Middle frontal gyrus (tissue), 1 donor: ENCODE measurements around the gene NKX2-8.
A peak's percentile ranks its signal among the peaks of the same experiment; 100 is the strongest.

Experiments used
- DNase-seq: peaks from one replicate; pipeline ENCODE4 v3.0.0-alpha.2; 2015; ENCODE audit warnings: low spot score; ENCODE audit errors: extremely low spot score

The NKX2-8 gene

DNA sequence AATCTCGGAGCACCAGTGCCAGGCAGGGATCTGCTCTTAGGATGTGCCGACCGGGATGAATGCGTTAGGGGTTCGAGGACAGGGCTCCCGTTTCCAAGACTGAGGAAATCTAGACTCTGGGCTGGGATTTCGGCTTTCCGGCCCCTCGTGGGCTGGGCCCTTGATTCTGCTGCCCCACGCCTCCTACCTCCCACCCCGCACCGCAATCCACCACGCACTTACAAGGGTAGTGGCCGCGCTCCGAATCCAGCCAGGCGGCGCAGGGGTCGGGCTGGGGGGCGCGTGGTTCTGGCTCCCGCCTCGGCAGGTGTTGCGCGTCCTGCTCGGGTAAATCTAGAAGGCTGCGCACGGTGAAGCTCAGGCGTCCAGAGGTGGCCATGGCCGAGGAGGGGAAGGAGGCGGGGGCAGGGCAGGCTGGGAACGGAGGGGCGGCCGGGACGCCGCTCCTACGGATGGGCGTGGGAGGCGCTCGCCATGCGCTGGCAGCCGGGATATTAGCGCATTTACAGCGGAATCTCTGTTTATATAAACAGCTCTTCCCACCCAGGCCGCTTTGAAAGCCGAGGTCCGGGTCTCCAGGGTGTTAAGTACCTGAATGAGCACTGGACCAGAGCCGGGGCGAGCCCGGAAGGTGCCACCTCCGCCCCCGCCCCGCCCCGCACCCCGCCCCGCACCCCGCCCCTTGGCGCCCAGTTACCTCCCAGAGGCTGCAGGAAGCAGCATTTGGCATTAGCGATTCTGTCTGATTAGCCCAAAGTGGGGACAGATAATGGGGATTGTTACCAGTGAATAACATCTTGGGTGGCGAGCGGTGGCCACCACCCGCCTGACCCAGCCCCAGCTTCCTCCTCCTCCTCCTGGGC, at the start of gene NKX2-8:
NKX2-8 (minus strand) TSS at position 604 of the 863 bp plus-strand sequence; CDS start at position 379, 225 bp downstream.
- DNase-seq, result no peak

DNA sequence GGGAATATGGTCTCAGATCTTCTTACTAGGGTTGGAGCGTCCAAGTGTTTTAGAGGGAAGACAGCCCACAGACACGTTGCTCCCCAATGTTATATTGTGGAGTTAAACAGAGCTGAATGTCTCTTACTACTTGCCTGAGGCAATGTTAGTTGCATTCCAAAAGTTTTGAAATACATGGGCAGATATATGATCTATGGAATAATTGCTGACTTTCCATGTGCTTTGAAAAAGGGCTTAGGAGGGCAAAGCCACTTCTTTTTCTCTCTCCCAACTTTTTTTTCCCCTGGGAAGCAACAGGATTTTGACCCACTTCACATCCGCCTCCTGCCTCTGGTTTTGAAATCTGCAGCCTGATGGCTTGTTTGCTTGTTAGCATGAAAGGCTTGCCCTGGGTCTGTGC, 45.6 kb upstream of the NKX2-8 start:
- no peak for DNase-seq

DNA sequence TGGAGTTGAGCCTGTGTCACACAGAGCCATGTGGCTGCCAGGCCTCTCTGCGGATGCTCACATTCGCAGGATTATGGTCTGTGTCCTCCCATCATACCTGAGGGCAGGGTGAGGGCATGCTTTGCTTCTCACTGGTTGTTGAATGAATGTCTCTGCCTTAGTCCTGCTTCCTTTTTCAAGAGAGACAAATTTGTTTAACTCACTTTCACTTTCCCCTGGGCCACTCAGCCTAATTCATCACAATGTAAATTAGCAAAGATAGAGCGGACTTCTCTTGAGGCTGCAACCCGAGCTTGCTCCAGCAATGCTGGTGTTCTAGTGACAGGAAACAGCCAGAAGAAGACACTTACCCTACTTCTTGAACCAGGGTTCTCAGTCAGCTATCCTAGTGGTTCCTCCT, 43.7 kb upstream of the NKX2-8 start:
- DNase-seq, result no peak

DNA sequence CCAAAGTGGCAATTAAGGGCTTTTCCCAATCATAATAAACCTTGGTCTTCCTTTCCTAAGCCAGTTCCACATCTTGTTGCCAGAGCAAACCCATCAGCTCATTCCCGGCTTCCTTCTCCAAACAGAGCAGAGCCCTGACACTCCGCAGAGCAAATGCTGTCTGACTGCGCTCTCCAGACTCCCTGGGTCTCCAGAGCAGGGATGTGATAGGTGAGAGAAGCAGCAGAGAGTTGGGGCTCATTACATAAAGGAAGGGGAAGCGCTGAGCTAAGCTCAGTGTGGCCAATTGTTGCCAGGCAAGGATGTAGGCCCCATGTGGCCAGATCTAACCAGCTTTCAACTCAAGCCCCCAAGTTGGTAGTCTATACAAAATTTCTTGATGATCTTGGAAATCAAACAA, 43.0 kb upstream of the NKX2-8 start:
- DNase-seq, result no peak

- no peak for DNase-seq
These were observed 42.6 kb upstream of the NKX2-8 start for GRCh38 chr14:36625014-36625413.

GRCh38 chr14:36619853-36620252, 37.4 kb upstream of the NKX2-8 start:
- DNase-seq, result no peak

GRCh38 chr14:36619131-36619530, 36.7 kb upstream of the NKX2-8 start:
- no peak for DNase-seq

DNA sequence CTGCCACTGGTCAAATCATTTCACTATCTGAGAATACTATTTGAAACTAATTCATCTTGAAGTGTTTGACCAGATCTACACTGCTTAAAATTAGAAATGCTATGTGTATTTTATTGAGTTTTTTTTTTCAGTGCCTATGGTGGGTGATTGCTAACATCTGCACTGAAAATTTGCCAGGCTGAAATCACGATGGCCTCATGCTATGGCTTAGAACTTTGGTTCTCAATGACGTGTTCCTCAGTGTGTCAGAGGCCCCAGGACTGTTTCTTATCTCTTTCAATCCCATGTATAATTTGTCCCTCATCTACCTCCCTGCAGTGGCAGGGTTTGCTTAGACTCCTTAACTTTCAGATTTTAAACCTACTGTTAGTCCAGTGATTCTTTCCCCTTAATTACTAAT, 36.2 kb upstream of the NKX2-8 start:
- no peak for DNase-seq

DNA sequence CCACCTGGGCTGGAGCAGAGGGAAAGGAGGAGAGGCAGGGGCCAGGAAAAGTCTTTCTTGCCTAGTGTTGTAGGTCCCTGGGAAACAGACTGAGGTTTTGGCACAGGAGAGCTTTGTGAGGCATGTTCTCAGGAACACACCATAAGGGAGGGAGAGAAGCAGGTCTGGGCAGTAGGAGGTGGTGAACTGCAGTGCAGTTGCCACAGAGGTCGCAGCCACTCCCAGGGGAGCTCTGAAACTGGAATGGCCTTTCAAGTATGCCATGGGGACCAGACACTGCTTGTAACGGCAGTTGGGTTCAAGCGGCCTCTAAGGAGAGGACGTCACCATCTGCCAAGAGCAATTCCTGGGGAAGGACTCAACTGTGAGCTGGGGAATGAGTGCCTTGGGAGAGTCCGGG, 35.4 kb upstream of the NKX2-8 start:
- no peak for DNase-seq

- DNase-seq, result no peak
These were observed 23.1 kb upstream of the NKX2-8 start for GRCh38 chr14:36605506-36605857.

- peak; percentile 46 for DNase-seq
These were observed 22.5 kb upstream of the NKX2-8 start for GRCh38 chr14:36604757-36605505.

- DNase-seq, result no peak
These were observed 18.0 kb upstream of the NKX2-8 start for GRCh38 chr14:36600431-36600830.

GRCh38 chr14:36591482-36591881, 9.1 kb upstream of the NKX2-8 start:
- DNase-seq, result no peak

- DNase-seq, result no peak
These were observed 6.4 kb upstream of the NKX2-8 start for GRCh38 chr14:36588788-36589187.

GRCh38 chr14:36588119-36588518, 5.7 kb upstream of the NKX2-8 start:
- no peak for DNase-seq

- DNase-seq, result no peak
These were observed 2.7 kb upstream of the NKX2-8 start for GRCh38 chr14:36585100-36585499.

DNA sequence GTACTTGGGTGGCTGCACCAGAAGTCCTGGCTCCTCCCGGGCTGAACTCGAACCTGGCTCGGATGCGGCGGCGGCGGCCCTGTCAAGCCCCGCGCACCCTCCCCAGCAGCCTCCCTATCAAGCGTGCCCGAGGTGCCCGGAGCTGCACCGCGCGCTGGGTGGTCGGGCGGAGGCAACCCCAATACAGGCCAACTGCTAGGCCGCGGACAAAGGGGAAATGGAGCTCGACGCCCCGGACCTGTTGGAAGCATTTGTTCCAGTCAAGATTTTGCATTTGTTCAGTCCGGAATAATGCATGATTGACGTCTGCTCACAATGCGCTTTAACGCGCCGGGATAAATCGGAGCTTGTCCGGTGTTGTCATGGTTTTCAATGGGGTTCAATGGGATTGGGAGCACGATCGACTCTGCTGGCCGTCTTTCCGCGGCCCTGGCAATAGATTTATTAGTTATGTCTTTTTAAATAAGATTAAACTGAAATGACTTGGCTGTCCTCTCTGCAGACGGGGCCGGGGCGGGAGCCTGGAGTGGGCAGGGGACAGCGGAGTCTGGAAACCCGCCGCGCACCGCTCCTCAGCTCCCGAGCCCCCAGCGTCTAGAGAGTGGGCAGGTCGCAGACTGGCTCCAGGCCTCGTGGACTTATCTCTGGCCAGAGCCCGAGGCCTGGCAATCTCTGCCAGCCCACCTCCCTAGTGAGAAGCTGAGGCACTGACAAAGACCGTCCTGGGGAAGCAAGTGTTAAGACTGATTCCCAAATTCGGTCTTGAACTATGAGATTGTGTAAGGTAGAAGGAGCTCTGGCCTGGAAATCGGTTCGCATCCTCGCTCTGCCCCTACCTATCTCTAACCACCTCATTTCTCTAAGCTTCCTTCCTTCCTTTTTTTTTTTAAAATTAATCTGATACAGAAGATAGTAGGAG, 1.7 kb upstream of the NKX2-8 start:
- no peak for DNase-seq

- DNase-seq, result no peak
These were observed 953 bp upstream of the NKX2-8 start for GRCh38 chr14:36583242-36583892.

DNA sequence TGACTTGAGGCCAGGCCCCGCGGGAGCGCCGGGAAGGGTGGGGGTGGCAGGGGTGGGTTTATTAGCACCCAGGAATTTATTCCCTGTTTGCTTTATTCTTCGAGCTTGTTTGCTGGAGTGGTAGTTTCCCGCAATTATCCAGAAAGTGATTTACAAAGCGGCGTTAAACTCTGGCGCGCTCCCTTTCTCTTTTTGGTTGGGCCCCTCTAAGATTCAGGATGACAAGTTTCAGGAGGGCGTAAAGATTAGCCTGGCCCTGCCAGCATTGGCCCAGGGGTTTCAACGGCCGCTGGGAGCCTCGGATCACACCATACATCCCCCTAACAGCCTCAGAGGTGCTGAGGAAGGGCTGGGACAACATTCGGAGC, 444 bp upstream of the NKX2-8 start:
- no peak for DNase-seq

- no peak for DNase-seq
These were observed 1.3 kb downstream of the NKX2-8 start for GRCh38 chr14:36580856-36581831.
